GM21447 (cell line): ENCODE results near the gene TFG.

Source experiments
- ATAC-seq: cut with Tn5 transposase; IDR thresholded peaks from one replicate; pipeline ENCODE4 v1.9.1; 2021; ENCODE audit not compliant: unreplicated experiment

Gene TFG

DNA sequence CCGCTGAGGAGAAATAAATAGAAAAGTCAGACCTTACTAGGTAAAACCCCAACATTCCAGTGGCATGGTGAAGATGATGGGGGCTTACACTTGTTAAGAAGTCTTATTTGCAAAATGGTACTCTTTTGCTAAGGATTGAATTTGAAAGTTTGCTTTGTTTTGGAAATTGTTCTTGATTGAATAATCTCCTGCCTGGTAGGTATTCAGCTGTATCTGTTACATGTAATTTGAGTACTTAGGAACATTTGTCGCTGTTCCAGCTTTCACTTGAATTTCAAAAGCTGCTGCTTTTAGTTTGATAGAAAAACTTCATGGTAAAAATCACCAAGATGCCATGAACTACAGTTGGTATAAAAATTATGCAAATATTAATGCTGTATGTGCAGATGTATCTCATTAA is 44.6 kb downstream of the TFG start:
- no peak for ATAC-seq

- no peak for ATAC-seq
Observed at GRCh38 chr3:100754563-100755334, 45.5 kb downstream of the TFG start.

- ATAC-seq, result no peak
Observed at GRCh38 chr3:100756441-100756840, 47.1 kb downstream of the TFG start.

DNA sequence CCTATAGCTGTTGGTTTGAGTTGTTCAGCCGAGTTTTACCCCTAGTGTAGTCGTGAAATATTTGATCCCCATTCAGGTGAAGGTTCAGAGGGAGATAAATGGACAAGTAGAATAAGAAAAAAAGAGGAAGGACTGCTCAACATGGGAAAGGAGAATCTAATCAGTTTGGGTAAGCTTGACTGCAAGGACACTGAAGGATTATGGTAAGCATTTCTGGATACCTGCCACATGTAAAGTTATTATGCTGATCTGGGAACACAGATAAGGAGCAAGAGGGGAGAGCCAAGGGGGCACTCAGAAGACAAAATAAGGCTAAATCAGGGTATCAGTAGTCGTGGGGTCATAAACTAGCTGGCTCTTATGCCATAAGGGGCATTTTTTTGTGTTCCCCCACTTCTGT is 49.9 kb downstream of the TFG start:
- no peak for ATAC-seq

DNA sequence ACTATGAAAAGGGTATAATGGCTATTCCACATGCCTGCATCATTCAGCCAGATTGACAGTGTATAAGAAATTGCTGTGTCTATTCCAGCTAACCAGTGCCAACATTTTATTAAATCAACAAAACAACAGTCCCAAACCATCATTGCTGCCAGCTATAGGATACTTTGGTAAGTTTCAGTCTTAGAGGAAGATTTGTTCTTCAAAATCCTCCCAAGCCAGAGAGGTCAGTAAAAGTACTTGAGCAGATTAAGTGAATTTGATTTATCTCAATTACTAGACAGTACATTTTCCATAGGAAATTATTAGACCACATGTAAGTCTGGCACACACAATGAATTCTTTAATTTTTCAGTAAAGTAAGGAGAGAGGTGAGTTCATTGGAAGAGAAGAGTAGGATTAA is 50.7 kb downstream of the TFG start:
- ATAC-seq, result no peak

- ATAC-seq, result no peak
Observed at GRCh38 chr3:100760377-100760776, 51.1 kb downstream of the TFG start.

- peak; percentile 73 for ATAC-seq
Observed at GRCh38 chr3:100761211-100761942, 52.1 kb downstream of the TFG start.

DNA sequence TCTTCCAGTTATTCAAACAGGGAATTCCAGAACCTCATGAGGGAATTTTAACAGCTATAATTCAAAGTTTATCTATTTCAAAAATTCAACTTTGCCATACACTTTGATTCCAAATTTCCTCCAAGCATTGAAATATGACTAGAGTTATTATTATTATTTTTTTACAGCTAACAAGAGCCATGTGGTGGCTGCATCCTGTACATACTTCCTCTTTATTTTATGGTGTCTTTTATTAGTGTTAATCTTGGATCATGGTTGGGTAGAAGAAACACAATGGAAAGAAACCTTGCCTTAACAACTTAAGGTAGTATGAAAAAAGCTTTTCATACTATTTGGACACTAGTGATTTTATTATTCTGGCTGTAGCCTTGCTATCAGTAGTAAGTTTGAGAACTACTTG is 52.7 kb downstream of the TFG start:
- ATAC-seq, result no peak

GRCh38 chr3:100765437-100765975 is 56.2 kb downstream of the TFG start:
- ATAC-seq, result no peak

- no peak for ATAC-seq
Observed at GRCh38 chr3:100766069-100766468, 56.8 kb downstream of the TFG start.

GRCh38 chr3:100769693-100770092 is 60.4 kb downstream of the TFG start:
- no peak for ATAC-seq

- ATAC-seq, result no peak
Observed at GRCh38 chr3:100775226-100775625, 65.9 kb downstream of the TFG start.

GRCh38 chr3:100775669-100776068 is 66.4 kb downstream of the TFG start:
- no peak for ATAC-seq

GRCh38 chr3:100776097-100776729 is 66.9 kb downstream of the TFG start:
- no peak for ATAC-seq

DNA sequence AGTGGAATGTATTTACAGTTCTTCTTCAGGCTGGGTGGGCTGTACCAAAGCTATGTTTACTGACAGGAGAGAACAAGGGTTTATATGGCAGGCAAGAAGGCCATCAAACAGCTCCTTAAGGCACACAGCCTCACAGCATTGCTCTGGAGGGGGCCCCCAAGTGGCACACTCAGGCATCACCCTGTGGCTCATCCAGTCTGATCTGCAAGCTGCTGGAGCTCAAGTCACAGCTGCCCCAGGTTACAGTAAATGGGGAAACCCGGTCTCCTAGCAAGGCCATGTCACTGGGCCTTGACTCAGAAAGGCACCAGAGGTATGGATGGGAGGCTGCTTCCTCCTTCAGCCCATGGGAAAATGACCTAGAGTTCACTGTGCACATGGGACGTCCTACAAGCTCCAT is 67.5 kb downstream of the TFG start:
- no peak for ATAC-seq

DNA sequence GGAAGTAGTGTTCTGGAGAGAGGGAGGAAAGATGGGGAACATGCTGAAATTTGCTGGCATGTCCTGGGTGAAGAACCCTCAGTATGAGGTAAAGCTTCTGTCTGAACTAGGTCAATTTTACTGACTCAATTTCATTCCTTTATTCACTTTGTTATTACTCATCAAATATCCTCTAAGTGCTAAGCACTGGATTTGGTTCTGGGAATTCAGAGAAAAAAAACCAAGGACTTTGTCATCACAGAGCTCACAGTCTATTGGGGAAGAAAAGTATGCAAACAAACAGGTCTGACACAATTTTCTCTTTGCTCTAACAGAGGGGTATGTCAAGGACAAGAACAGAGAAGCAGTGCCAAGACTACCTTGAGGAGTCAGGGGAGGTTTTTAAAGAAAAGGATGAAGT is 68.0 kb downstream of the TFG start:
- ATAC-seq, result no peak

GRCh38 chr3:100779480-100779879 is 70.2 kb downstream of the TFG start:
- no peak for ATAC-seq

GRCh38 chr3:100780071-100780622 is 70.9 kb downstream of the TFG start:
- ATAC-seq, result no peak

GRCh38 chr3:100781301-100781700 is 72.0 kb downstream of the TFG start:
- no peak for ATAC-seq

DNA sequence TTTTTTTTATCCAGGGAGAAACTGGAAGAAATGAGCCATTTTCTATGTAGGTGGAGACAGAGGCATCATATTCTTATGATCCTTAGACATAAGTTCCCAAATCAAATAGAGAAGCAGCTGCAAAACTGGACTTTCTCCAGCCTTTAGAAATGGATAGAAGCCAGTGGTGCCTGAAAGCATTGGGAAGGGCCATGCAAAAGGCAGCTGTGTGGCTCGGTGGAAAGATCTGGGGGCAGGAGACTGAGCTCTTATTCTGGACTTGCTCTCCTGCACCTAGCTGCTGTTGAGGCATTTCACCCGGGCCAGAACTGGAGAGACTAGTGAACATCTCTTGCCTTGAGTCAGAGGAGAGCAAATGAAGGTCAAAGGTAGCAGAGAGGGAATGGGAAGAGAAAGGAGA is 73.1 kb downstream of the TFG start:
- ATAC-seq, result no peak

DNA sequence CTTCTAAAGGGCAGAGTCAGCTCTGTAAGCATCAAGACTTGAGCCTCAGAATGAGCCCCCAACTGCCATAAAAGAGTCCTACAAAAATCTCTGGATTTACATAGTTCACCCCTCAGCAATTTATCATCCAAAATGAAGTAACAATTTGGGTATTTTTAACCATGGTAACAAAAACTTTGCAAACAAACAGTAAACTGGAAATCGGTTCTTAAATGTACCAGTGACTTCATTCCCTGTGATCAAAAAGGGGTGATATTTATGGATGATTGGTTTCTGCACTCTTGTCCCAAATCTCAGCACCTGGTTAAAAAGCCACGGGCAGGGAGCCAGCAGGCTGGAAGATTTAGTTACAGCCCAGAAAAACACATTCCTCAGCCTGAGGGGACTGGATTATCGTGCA is 73.6 kb downstream of the TFG start:
- no peak for ATAC-seq

DNA sequence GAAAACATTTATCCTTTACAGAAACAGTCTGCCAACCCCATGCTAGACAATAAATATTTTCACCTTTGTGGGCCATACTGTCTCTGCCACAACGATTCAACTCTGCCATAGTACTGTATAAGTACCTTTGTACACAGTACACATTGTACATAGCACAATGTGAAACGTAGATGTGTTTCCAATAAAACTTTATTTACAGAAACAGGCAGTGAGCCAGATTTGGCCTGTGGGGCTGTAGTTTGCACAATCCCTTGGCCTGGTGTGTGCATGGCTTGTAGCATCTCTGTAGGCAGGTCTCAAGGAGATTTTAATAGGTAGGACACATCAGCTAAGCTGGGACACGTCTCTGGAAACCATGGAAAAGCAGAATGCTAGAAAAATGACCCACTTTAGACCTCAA is 74.3 kb downstream of the TFG start:
- ATAC-seq, result no peak
